Measurements from ENCODE around the gene POLR2L.
A peak's percentile ranks its signal among the peaks of the same experiment; 100 is the strongest.

- TF ChIP-seq ELF1 (IDR thresholded peaks at IDR 0.05; ENCODE audit: borderline replicate concordance, low read depth): no peak
- TF ChIP-seq SIN3A (IDR thresholded peaks at IDR 0.05; ENCODE audit: low read depth): no peak
- peak in 2 of 3 experiments; percentile 60 to 69; a peak in 4 of 6 replicates for TF ChIP-seq CTCF (IDR thresholded peaks at IDR 0.05 in 2 of 3, conservative IDR thresholded peaks at IDR 0.05 in 1 of 3; ENCODE audit: borderline replicate concordance in 1 of 3, insufficient read depth in 1 of 3, low read depth in 2 of 3, low read length in 2 of 3)
- peak; percentile 51 for TF ChIP-seq POLR2AphosphoS5 (IDR thresholded peaks at IDR 0.05; ENCODE audit: low read depth, low read length)
- TF ChIP-seq POLR2A (IDR thresholded peaks at IDR 0.05; ENCODE audit: borderline replicate concordance, extremely low read depth, insufficient read depth, insufficient read length): peak; percentile 49
- TF ChIP-seq MAX (IDR thresholded peaks at IDR 0.05): no peak
- no peak for TF ChIP-seq EZH2 (IDR thresholded peaks at IDR 0.05)
- TF ChIP-seq RAD21 (IDR thresholded peaks at IDR 0.05; ENCODE audit: low read depth): no peak
- TF ChIP-seq CEBPB (IDR thresholded peaks at IDR 0.05; ENCODE audit: low read depth): no peak
- no peak for TF ChIP-seq REST (IDR thresholded peaks at IDR 0.05; ENCODE audit: low read depth)
- no peak for TF ChIP-seq TCF7L2 (IDR thresholded peaks at IDR 0.05; ENCODE audit: borderline replicate concordance, extremely low read depth, insufficient read depth, insufficient read length)
- TF ChIP-seq YY1 (IDR thresholded peaks at IDR 0.05; ENCODE audit: extremely low read depth, insufficient replicate concordance, low read depth, low read length): peak; percentile 3
Measured at GRCh38 chr11:798093-798713, 44.1 kb downstream of the POLR2L start, which contains the start of gene SLC25A22.
